ENCODE results near the gene DCUN1D2. TPM values are rescaled to one million over a fixed set of nuclear protein-coding genes. Genes with fewer than 3 reads are reported as not detected.

DCUN1D2 gene
- total and polyA plus RNA-seq, 5 donors = 91.6 to 160 (median 136) TPM

DNA sequence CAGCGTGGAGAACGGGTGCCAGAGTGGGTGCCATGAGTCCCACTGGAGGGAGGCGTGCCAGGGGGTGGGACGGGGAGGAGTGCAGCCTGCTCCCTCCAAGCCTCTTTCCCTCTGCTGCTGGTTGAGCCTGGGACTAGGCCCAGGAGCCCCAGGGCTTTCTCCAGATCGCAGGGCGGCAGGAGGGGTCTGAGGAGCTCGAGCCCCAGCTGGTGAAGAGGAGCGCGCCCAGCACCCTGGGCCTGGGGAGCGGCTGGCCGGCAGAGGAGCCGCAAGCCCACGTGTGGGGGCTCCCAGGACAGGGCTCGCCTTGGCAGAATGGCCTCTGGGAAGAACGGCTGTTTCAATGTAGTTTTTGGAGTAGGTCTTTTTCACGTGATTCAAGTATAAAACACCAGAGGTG, 12.2 kb upstream of the DCUN1D2 start:
- ATAC-seq (peak in 1 of 2 donors; percentile 9), DNase-seq (no peak)
- H3K4me1 ChIP-seq (ENCODE audit: control insufficient read depth, insufficient read depth, low read length) = no peaks in the 10 kb centered on the region
- H3K27me3 ChIP-seq (ENCODE audit: control insufficient read depth, insufficient read depth) = no peaks in the 10 kb centered on the region
- H3K9me3 ChIP-seq (ENCODE audit: control insufficient read depth, low read length) = no peaks in the 10 kb centered on the region
- WGBS = 88% methylated on average over 16 of the region's 16 CpGs
- no peak overlapping the region for H3K4me3 ChIP-seq (ENCODE audit: low read length)
- intact Hi-C loops (cut with DNase I) = no loop called here
- H3K27ac ChIP-seq (ENCODE audit: low read length) = no peak overlapping the region

DNA sequence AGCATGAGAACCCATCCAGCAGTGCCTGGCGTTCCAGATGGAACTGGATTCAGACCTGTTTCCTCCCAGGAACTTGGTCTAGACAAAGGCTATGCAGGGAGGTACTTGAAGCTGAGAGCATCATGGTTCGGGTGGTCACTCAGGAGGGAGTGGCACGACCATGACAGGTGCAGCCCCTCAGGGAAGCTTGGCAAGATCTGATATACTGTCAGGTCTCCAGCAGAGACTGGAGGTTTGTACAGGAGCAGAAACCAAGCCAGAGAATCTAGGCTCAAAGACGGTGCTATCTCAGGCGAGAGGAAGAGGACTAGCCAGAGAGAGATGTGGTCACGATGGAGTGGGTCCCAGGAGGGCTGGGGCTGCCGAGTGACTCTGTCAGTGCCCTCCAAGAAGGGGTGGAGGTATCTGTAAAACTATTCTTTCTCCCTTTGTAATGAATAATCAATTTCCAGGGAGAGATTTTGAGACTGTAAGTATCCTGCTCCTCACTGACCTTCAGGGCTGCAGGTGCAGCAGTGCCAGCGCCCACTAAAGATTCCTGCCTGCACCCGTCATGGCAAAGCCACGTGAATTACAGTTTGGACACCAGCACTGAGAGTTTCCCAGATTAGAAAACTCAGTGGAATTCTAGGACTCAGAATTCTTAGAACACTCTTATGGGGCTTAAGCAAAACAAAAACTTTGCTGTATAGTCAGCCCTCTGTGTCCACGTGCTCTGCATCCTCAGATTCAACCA, 10.2 kb upstream of the DCUN1D2 start:
- no peak overlapping the region for H3K4me3 ChIP-seq (ENCODE audit: low read length)
- ATAC-seq (peak; percentile 63 to 80), DNase-seq (no peak)
- WGBS = 74% methylated on average over 11 of the region's 11 CpGs
- H3K4me1 ChIP-seq (ENCODE audit: control insufficient read depth, insufficient read depth, low read length) = no peaks in the 10 kb centered on the region
- no peaks in the 10 kb centered on the region for H3K27me3 ChIP-seq (ENCODE audit: control insufficient read depth, insufficient read depth)
- H3K9me3 ChIP-seq (ENCODE audit: control insufficient read depth, low read length) = no peaks in the 10 kb centered on the region
- peak overlapping the region; percentile 14 for H3K27ac ChIP-seq (ENCODE audit: low read length)
- intact Hi-C loops (cut with DNase I) = no loop called here

DNA sequence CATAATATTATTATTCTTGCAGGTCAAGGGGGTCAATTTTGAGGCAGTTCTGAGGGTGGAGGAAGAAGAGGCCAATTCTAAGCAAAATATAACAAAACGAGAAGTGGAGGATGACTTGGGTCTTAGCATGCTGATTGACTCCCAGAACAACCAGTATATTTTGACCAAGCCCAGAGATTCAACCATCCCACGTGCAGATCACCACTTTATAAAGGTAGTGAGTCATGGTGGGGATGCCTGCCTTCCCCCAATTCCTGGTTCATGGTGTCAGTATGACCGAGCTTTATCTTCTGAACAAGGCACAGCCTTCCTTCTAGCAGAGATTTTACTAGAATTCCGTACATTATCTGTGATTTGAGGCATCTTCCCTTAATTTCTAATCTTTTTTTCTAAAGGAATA, 9.4 kb upstream of the DCUN1D2 start:
- intact Hi-C loops (cut with DNase I) = no loop called here

DNA sequence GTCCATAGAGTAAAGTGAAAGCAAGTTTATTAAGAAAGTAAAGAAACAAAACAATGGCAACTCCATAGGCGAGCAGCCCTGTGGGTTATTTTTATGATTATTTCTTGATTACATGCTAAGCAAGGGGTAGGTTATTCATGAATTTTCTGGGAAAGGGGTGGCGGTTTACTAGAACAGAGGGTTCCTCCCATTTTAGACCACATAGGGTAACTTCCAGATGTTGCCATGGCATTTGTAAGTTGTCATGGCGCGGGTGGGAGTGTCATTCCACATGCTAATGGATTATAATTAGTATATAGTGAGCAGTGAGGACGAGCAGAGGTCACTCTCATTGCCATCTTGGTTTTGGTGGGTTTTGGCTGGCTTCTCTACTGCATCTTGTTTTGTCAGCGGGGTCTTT, 8.4 kb upstream of the DCUN1D2 start:
- 95% methylated on average over 6 of the region's 6 CpGs for WGBS
- intact Hi-C loops (cut with DNase I) = no loop called here
- Histone ChIP-seq H3K4me1 (ENCODE audit: control insufficient read depth, insufficient read depth, low read length) (no peaks in the 10 kb centered on the region), H3K4me3 (ENCODE audit: low read length) (no peak overlapping the region), H3K9me3 (ENCODE audit: control insufficient read depth, low read length) (no peaks in the 10 kb centered on the region), H3K27me3 (ENCODE audit: control insufficient read depth, insufficient read depth) (no peaks in the 10 kb centered on the region), H3K27ac (ENCODE audit: low read length) (no peak overlapping the region)
- ATAC-seq (no peak), DNase-seq (no peak)

More for the DNA sequence above, 9.4 kb upstream of the DCUN1D2 start:
- WGBS = 85% methylated on average over 4 of the region's 4 CpGs
- Histone ChIP-seq H3K4me1 (ENCODE audit: control insufficient read depth, insufficient read depth, low read length) (no peaks in the 10 kb centered on the region), H3K27ac (ENCODE audit: low read length) (no peak overlapping the region), H3K4me3 (ENCODE audit: low read length) (no peak overlapping the region), H3K9me3 (ENCODE audit: control insufficient read depth, low read length) (no peaks in the 10 kb centered on the region), H3K27me3 (ENCODE audit: control insufficient read depth, insufficient read depth) (no peaks in the 10 kb centered on the region)
- no peak for ATAC-seq
- no peak for DNase-seq

DNA sequence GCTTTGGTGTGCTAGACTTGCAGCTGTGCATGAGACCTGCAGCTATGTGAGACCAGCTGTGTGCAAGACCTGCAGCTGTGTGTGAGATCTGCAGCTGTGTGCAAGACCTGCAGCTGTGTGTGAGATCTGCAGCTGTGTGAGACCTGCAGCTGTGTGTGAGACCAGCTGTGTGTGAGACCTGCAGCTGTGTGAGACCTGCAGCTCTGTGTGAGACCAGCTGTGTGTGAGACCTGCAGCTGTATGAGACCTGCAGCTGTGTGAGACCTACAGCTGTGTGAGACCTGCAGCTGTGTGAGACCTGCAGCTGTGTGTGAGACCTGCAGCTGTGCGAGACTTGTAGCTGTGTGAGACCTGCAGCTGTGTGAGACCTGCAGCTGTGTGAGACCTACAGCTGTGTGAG, 6.7 kb upstream of the DCUN1D2 start:
- intact Hi-C loops (cut with DNase I) = no loop called here
- Histone ChIP-seq H3K27ac (ENCODE audit: low read length) (no peak overlapping the region), H3K4me3 (ENCODE audit: low read length) (no peak overlapping the region), H3K27me3 (ENCODE audit: control insufficient read depth, insufficient read depth) (no peaks in the 10 kb centered on the region), H3K9me3 (ENCODE audit: control insufficient read depth, low read length) (no peaks in the 10 kb centered on the region), H3K4me1 (ENCODE audit: control insufficient read depth, insufficient read depth, low read length) (no peaks in the 10 kb centered on the region)
- ATAC-seq (no peak), DNase-seq (no peak)
- 90% methylated on average over 1 of the region's 1 CpG for WGBS

DNA sequence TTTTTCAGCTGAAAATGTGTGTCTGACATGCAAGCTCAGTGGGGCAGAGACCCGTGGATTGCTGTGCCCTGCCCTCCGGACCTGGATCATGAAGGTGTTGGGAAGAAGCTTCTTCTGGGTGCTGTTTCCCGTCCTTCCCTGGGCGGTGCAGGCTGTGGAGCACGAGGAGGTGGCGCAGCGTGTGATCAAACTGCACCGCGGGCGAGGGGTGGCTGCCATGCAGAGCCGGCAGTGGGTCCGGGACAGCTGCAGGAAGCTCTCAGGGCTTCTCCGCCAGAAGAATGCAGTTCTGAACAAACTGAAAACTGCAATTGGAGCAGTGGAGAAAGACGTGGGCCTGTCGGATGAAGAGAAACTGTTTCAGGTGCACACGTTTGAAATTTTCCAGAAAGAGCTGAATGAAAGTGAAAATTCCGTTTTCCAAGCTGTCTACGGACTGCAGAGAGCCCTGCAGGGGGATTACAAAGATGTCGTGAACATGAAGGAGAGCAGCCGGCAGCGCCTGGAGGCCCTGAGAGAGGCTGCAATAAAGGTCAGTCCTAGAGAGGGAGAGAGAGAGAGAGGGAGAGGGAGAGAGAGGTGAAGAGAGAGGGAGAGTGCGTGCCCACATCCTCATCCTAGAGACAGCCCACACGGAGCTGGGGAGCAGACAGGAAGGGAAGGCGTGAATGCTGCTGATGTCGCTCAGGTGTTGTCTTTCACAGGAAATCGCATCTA, 5.1 kb upstream of the DCUN1D2 start:
- DNase-seq (no peak), ATAC-seq (peak in 1 of 2 donors; percentile 20)
- H3K27ac ChIP-seq (ENCODE audit: low read length) = peak overlapping the region; percentile 40
- no peak overlapping the region for H3K4me3 ChIP-seq (ENCODE audit: low read length)
- no peaks in the 10 kb centered on the region for H3K9me3 ChIP-seq (ENCODE audit: control insufficient read depth, low read length)
- H3K4me1 ChIP-seq (ENCODE audit: control insufficient read depth, insufficient read depth, low read length) = no peaks in the 10 kb centered on the region
- H3K27me3 ChIP-seq (ENCODE audit: control insufficient read depth, insufficient read depth) = no peaks in the 10 kb centered on the region
- 50% methylated on average over 26 of the region's 26 CpGs for WGBS
- intact Hi-C loops (cut with DNase I) = no loop called here

DNA sequence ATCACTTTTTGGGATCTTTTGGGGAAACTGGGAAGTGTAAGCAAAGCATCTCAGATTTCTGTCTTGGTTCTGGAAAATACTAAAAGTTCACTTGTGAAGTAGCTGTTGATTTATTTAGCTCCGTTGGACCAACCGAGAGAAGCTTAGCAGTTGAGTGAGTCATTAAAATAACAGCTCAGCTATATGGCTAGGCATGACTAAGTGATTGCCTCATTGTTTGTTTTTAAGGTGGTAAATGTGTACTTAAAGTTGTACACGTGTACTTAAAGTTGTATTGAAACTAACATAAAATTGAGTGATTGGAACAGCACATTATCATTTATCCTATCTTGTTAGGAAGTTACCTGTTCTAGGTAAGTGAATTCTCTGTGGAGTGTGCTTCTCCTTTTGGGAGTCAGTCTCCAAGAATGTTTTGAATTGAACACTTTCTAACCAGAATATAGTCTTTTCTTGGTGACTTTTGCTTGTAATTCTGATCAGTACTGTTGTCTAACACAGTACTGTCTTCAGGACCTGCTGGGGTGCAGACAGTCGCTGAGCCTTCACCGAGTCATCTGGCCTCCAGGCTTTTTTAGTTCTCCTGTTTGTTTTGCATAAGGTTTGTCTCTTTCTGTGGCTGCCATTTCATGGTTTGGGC, 2.9 kb upstream of the DCUN1D2 start:
- H3K4me1 ChIP-seq (ENCODE audit: control insufficient read depth, insufficient read depth, low read length) = peaks cover 8% of the 10 kb centered on the region
- ATAC-seq = no peak
- no peak overlapping the region for H3K4me3 ChIP-seq (ENCODE audit: low read length)
- no peak for DNase-seq
- no peaks in the 10 kb centered on the region for H3K27me3 ChIP-seq (ENCODE audit: control insufficient read depth, insufficient read depth)
- H3K9me3 ChIP-seq (ENCODE audit: control insufficient read depth, low read length) = no peaks in the 10 kb centered on the region
- intact Hi-C loops (cut with DNase I) = no loop called here
- WGBS = 41% methylated on average over 5 of the region's 5 CpGs
- no peak overlapping the region for H3K27ac ChIP-seq (ENCODE audit: low read length)

DNA sequence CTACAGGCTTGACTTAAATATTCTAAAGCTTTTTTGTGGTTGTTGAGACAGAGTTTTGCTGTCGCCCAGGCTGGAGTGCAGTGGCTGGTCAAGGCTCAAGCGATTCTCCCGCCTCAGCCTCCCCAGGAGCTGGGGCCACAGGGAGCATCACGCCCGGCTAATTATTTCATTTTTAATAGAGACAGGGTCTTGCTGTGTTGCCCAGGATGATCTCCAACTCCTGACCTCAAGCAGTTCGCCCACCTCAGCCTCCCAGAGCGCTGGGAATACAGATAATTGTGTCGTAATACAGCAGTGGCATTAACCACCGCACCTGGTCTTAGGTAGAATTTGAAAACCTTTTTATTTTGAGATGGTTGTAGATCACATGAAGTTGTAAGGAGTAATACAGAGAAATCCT, 1.5 kb upstream of the DCUN1D2 start:
- Histone ChIP-seq H3K4me1 (ENCODE audit: control insufficient read depth, insufficient read depth, low read length) (peaks cover 8% of the 10 kb centered on the region), H3K27ac (ENCODE audit: low read length) (peak overlapping the region; percentile 39)
- intact Hi-C loops (cut with DNase I) = no loop called here

DNA sequence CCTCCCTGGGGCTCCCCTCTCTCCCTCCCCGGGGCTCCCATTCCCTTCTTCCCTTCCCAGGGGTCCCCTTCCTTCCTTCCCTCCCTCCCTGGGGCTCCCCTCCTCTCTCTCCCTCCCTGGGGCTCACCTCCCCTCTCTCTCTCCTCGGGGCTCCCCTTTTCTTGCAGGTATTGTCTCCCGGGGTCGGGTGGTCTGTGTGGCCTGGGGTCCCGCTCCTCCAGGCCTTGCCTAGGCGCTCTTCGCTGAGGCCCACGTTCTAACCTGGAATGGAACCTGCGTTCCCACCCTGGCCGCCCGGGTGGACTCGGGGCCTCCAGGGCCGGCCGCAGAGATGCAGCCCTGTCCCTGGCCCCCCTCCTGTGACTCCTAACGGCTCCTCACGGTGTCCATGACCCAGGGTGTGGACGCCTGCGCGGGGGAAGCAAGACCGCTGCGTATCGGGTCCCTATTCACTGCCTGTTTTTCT, 940 bp upstream of the DCUN1D2 start:
- Histone ChIP-seq H3K27me3 (ENCODE audit: control insufficient read depth, insufficient read depth) (no peaks in the 10 kb centered on the region), H3K4me3 (ENCODE audit: low read length) (peak overlapping the region; percentile 68), H3K4me1 (ENCODE audit: control insufficient read depth, insufficient read depth, low read length) (peaks cover 8% of the 10 kb centered on the region), H3K27ac (ENCODE audit: low read length) (peak overlapping the region; percentile 83), H3K9me3 (ENCODE audit: control insufficient read depth, low read length) (no peaks in the 10 kb centered on the region)
- peak; percentile 21 to 44 for ATAC-seq
- intact Hi-C loops (cut with DNase I) = no loop called here
- 1% methylated on average over 22 of the region's 22 CpGs for WGBS
- peak in 2 of 3 donors; percentile 69 to 76 for DNase-seq

More for the DNA sequence above, 1.5 kb upstream of the DCUN1D2 start:
- Histone ChIP-seq H3K27me3 (ENCODE audit: control insufficient read depth, insufficient read depth) (no peaks in the 10 kb centered on the region), H3K9me3 (ENCODE audit: control insufficient read depth, low read length) (no peaks in the 10 kb centered on the region), H3K4me3 (ENCODE audit: low read length) (peak overlapping the region; percentile 68)
- DNase-seq (no peak), ATAC-seq (no peak)
- WGBS = 62% methylated on average over 9 of the region's 9 CpGs

DNA sequence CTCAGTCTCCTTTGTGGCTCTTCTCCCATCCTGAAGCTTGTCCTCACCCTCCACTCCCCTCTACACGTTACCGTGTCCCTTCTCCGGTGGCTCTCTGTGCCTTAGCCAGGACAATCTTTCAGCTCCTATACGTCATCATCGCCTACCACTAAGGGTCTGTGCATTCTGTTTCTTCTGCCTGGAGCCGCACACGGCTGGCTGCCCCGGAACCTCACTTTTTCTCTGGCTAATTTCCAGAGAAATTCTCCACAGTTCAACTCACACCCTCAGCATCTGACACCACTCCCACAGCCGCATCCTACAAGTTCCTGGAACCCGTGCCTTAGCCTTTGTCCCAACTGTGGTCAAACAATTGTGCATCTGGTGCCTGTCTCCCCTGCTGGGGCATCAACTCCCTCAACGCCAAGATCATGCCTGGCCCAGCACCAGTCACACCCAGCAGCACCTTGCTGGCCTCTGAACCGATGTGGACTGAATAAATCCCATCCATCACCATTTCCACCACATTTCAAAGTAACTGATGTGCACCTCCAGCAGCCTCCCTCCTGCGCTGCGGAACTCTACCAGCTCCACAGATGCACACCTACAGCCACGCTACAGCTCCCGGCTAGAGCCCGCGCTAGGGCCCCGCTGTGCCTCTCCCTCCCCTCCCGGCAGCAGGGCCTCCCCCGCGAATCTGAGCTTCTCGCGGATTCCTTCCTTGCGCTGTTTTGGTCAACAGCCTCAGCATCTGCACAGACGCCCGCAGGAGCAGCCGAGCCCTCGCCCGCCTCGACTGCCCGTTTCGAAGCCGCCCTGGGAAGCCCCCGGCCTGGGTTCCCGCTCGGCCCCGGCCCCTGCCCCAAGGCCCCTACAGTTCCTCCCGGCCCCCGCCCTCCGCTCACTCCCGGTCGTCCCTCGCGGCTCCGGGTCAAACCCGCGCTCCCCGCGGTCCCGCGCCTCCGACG, 689 bp downstream of the DCUN1D2 start:
- Histone ChIP-seq H3K4me1 (ENCODE audit: control insufficient read depth, insufficient read depth, low read length) (peaks cover 8% of the 10 kb centered on the region), H3K27ac (ENCODE audit: low read length) (peak overlapping the region; percentile 69), H3K9me3 (ENCODE audit: control insufficient read depth, low read length) (no peaks in the 10 kb centered on the region), H3K27me3 (ENCODE audit: control insufficient read depth, insufficient read depth) (no peaks in the 10 kb centered on the region), H3K4me3 (ENCODE audit: low read length) (peak overlapping the region; percentile 68)
- intact Hi-C loops (cut with DNase I) = no loop called here
- DNase-seq (peak in 1 of 3 donors; percentile 46), ATAC-seq (peak; percentile 3 to 5)
- 3% methylated on average over 54 of the region's 54 CpGs for WGBS
